ENCODE measurements around the gene SGPL1.
"Not testable (repeated sequence)": the region's sequence is repeated elsewhere in the genome, so short reads cannot be mapped to it uniquely, and the experiment has no call there.

Gene SGPL1

GRCh38 chr10:70856454-70856853 lies 40.7 kb downstream of the SGPL1 start:
- TF ChIP-seq CTCF (conservative IDR thresholded peaks at IDR 0.05) = no peak
- no peak overlapping the region for H3K27ac ChIP-seq

- no peak overlapping the region for H3K27ac ChIP-seq
- no peak for TF ChIP-seq CTCF (conservative IDR thresholded peaks at IDR 0.05)
Observed at GRCh38 chr10:70858759-70859158, 43.0 kb downstream of the SGPL1 start.

GRCh38 chr10:70861495-70862197 lies 45.9 kb downstream of the SGPL1 start:
- H3K27ac ChIP-seq = not testable (repeated sequence)

- no peak for TF ChIP-seq CTCF (conservative IDR thresholded peaks at IDR 0.05)
Observed at GRCh38 chr10:70863470-70864160, 47.9 kb downstream of the SGPL1 start.

GRCh38 chr10:70864935-70865334 lies 49.2 kb downstream of the SGPL1 start:
- H3K27ac ChIP-seq = no peak overlapping the region
- TF ChIP-seq CTCF (conservative IDR thresholded peaks at IDR 0.05) = no peak

More at GRCh38 chr10:70863470-70864160, 47.9 kb downstream of the SGPL1 start:
- H3K27ac ChIP-seq = no peak overlapping the region

GRCh38 chr10:70866424-70866823 lies 50.7 kb downstream of the SGPL1 start:
- peak overlapping the region; percentile 52 for H3K27ac ChIP-seq
- no peak for TF ChIP-seq CTCF (conservative IDR thresholded peaks at IDR 0.05)

GRCh38 chr10:70872291-70872690 lies 56.5 kb downstream of the SGPL1 start:
- TF ChIP-seq CTCF (conservative IDR thresholded peaks at IDR 0.05) = no peak
- no peak overlapping the region for H3K27ac ChIP-seq

- no peak overlapping the region for H3K27ac ChIP-seq
- no peak for TF ChIP-seq CTCF (conservative IDR thresholded peaks at IDR 0.05)
Observed at GRCh38 chr10:70874061-70874460, 58.3 kb downstream of the SGPL1 start.
